Ovary (tissue), 3 donors: ENCODE data around the gene STUB1.

Experiments
- CTCF ChIP-seq, 3 donors: fragments of 450-650 bp in 2 of 3; fragments of 200-600 bp in 1 of 3; IDR thresholded peaks; one replicate each; pipeline versions ENCODE4 v1.5.1 to v1.8.0; 2016 to 2022; ENCODE audit warnings: antibody characterized with exemption in 3 of 3, mild to moderate bottlenecking in 1 of 3
- POLR2A ChIP-seq: fragments of 450-650 bp; IDR thresholded peaks from one replicate; pipeline ENCODE4 v1.6.1; 2017; ENCODE audit warnings: antibody characterized with exemption, mild to moderate bottlenecking, moderate library complexity
- donor health status: DM: no; HTN: no; CAD: no.

GRCh38 chr16:722835-723633, 42.8 kb downstream of the STUB1 start:
- TF ChIP-seq POLR2A = no peak
- TF ChIP-seq CTCF (IDR thresholded peaks at IDR 0.05) = no peak
